H9 (cell line): ENCODE measurements around the gene ARMH1. TPM values are rescaled to one million over a fixed set of nuclear protein-coding genes. Genes with fewer than 3 reads are reported as not detected.

ENCODE experiments used
- DNase-seq: peaks from one replicate; pipeline ENCODE4 v3.0.0-alpha.2; 2017
- H2AFZ ChIP-seq: one replicate; pipeline ENCODE4 v1.6.1; 2013; ENCODE audit warnings: mild to moderate bottlenecking, low read length, control low read depth, moderate library complexity
- H2AK5ac ChIP-seq: 2 replicates; pipeline ENCODE4 v1.6.1; 2013; ENCODE audit warnings: low read length, control low read depth, mixed read lengths; ENCODE audit not compliant: insufficient read length
- H2BK120ac ChIP-seq: one replicate; pipeline ENCODE4 v1.6.1; 2013; ENCODE audit warnings: low read depth, mild to moderate bottlenecking, low read length, control low read depth, inconsistent platforms; ENCODE audit not compliant: poor library complexity, severe bottlenecking
- H2BK12ac ChIP-seq: 2 replicates; pipeline ENCODE4 v1.6.1; 2013; ENCODE audit warnings: low read length, control low read depth, mixed read lengths, low read depth; ENCODE audit not compliant: insufficient read length
- H2BK15ac ChIP-seq: 2 replicates; pipeline ENCODE4 v1.6.1; 2013; ENCODE audit warnings: low read depth, low read length, control low read depth
- H2BK20ac ChIP-seq: one replicate; pipeline ENCODE4 v1.6.1; 2013; ENCODE audit warnings: low read depth, mild to moderate bottlenecking, low read length, control low read depth, inconsistent platforms; ENCODE audit not compliant: poor library complexity, severe bottlenecking
- H2BK5ac ChIP-seq: 2 replicates; pipeline ENCODE4 v1.6.1; 2013; ENCODE audit warnings: low read length, control low read depth, mixed read lengths; ENCODE audit not compliant: insufficient read length
- H3K14ac ChIP-seq: 2 replicates; pipeline ENCODE4 v1.6.1; 2013; ENCODE audit warnings: low read length, control low read depth; ENCODE audit not compliant: insufficient read depth
- H3K18ac ChIP-seq: 2 replicates; pipeline ENCODE4 v1.6.1; 2013; ENCODE audit warnings: low read depth, mild to moderate bottlenecking, mixed read lengths, low read length, control low read depth; ENCODE audit not compliant: insufficient read length
- H3K23ac ChIP-seq: 2 replicates; pipeline ENCODE4 v1.6.1; 2013; ENCODE audit warnings: low read length, control low read depth, mixed read lengths, low read depth; ENCODE audit not compliant: insufficient read length
- H3K23me2 ChIP-seq: 2 replicates; pipeline ENCODE4 v1.6.1; 2013; ENCODE audit warnings: low read depth, mild to moderate bottlenecking, mixed read lengths, low read length, control low read depth; ENCODE audit not compliant: insufficient read length, poor library complexity, severe bottlenecking
- H3K27ac ChIP-seq: 2 replicates; pipeline ENCODE4 v1.5.1; 2013; ENCODE audit warnings: low read length, control low read depth, mixed read lengths, low read depth; ENCODE audit not compliant: insufficient read length
- H3K27me3 ChIP-seq: 2 replicates; pipeline ENCODE4 v1.6.1; 2013; ENCODE audit warnings: low read length, control low read depth, inconsistent platforms; ENCODE audit not compliant: insufficient read depth
- H3K4ac ChIP-seq: 2 replicates; pipeline ENCODE4 v1.6.1; 2013; ENCODE audit warnings: low read depth, mild to moderate bottlenecking, control low read depth, inconsistent platforms, low read length, moderate library complexity
- H3K4me1 ChIP-seq: 2 replicates; pipeline ENCODE4 v1.6.1; 2013; ENCODE audit warnings: low read length, control low read depth, inconsistent platforms; ENCODE audit not compliant: insufficient read depth
- H3K4me2 ChIP-seq: 2 replicates; pipeline ENCODE4 v1.6.1; 2013; ENCODE audit warnings: low read length, control low read depth, mixed read lengths; ENCODE audit not compliant: insufficient read length, insufficient read depth
- H3K56ac ChIP-seq: 2 replicates; pipeline ENCODE4 v1.6.1; 2013; ENCODE audit warnings: low read depth, mild to moderate bottlenecking, mixed read lengths, low read length, control low read depth; ENCODE audit not compliant: insufficient read length
- H3K79me1 ChIP-seq: 2 replicates; pipeline ENCODE4 v1.6.1; 2013; ENCODE audit warnings: low read depth, mild to moderate bottlenecking, moderate library complexity, low read length, control low read depth, inconsistent platforms; ENCODE audit not compliant: insufficient read depth, poor library complexity, severe bottlenecking
- H3K79me2 ChIP-seq: 2 replicates; pipeline ENCODE4 v1.6.1; 2013; ENCODE audit warnings: low read length, control low read depth, inconsistent platforms; ENCODE audit not compliant: insufficient read depth
- H3K9ac ChIP-seq: 2 replicates; pipeline ENCODE4 v1.6.1; 2013; ENCODE audit warnings: low read length, control low read depth, mixed read lengths; ENCODE audit not compliant: insufficient read length; ENCODE audit errors: extremely low read depth
- H3K9me3 ChIP-seq: one replicate; pipeline ENCODE4 v1.6.1; 2013; ENCODE audit warnings: low read depth, low read length, inconsistent platforms; ENCODE audit not compliant: control insufficient read depth
- H3T11ph ChIP-seq: one replicate; pipeline ENCODE4 v1.6.1; 2013; ENCODE audit warnings: mild to moderate bottlenecking, low read length, control low read depth, inconsistent platforms
- H4K20me1 ChIP-seq: one replicate; pipeline ENCODE4 v1.6.1; 2013; ENCODE audit not compliant: control insufficient read depth, insufficient read length, insufficient read depth
- H4K5ac ChIP-seq: 2 replicates; pipeline ENCODE4 v1.6.1; 2013; ENCODE audit warnings: low read depth, mild to moderate bottlenecking, mixed read lengths, low read length, control low read depth; ENCODE audit not compliant: insufficient read length
- H4K8ac ChIP-seq: replicated peaks from 2 replicates; pipeline ENCODE4 v1.6.1; 2013; ENCODE audit warnings: low read length, control low read depth, mixed read lengths, low read depth; ENCODE audit not compliant: insufficient read length
- H4K91ac ChIP-seq: 2 replicates; pipeline ENCODE4 v1.6.1; 2013; ENCODE audit warnings: low read depth, mild to moderate bottlenecking, moderate library complexity, mixed read lengths, low read length, control low read depth; ENCODE audit not compliant: insufficient read length
- H3K27ac Mint-ChIP-seq, 3 experiments: 2 replicates in 2 of 3; 3 replicates in 1 of 3; pipeline ENCODE4 v1.8.0; 2020 to 2021; ENCODE audit warnings: mixed read lengths in 3 of 3, mild to moderate bottlenecking in 1 of 3, moderate library complexity in 1 of 3
- H3K27me3 Mint-ChIP-seq: 2 replicates; pipeline ENCODE4 v1.8.0; 2021; ENCODE audit warnings: low read depth, mild to moderate bottlenecking, moderate library complexity, mixed read lengths
- H3K36me3 Mint-ChIP-seq, 3 experiments: 2 replicates in 2 of 3; 3 replicates in 1 of 3; pipeline ENCODE4 v1.8.0; 2020 to 2021; ENCODE audit warnings: low read depth in 3 of 3, mixed read lengths in 3 of 3; ENCODE audit not compliant: insufficient read depth in 1 of 3
- H3K4me1 Mint-ChIP-seq, 2 experiments: 2 replicates each; pipeline ENCODE4 v1.8.0; 2020; ENCODE audit warnings: mixed read lengths in 2 of 2
- H3K4me3 Mint-ChIP-seq, 2 experiments: 2 replicates in 1 of 2; 3 replicates in 1 of 2; pipeline ENCODE4 v1.8.0; 2020 to 2021; ENCODE audit warnings: mild to moderate bottlenecking in 2 of 2, mixed read lengths in 2 of 2, moderate library complexity in 1 of 2
- H3K9me3 Mint-ChIP-seq, 2 experiments: 2 replicates in 1 of 2; 3 replicates in 1 of 2; pipeline ENCODE4 v1.8.0; 2020; ENCODE audit warnings: mild to moderate bottlenecking in 2 of 2, mixed read lengths in 2 of 2, moderate library complexity in 1 of 2
- WGBS: extraction: QIAGEN DNeasy Blood & Tissue Kit; methylation state at CpG from one replicate; pipeline ENCODE4 v1.1.7; 2013; ENCODE audit warnings: missing lambda C conversion rate, low lambda C conversion rate, mixed read lengths; ENCODE audit not compliant: insufficient read length; ENCODE audit errors: extremely low coverage; 5-methylcytosine and 5-hydroxymethylcytosine counted together
- total RNA-seq: library from RNA; stranded (reverse); gene quantifications from 2 replicates; pipeline ENCODE4 v1.2.1, GENCODE V29; 2021
- TF ChIP-seq, protein P1 (sequence below): fragments of 200-600 bp; sonication (generic); conservative IDR thresholded peaks from 3 replicates; pipeline ENCODE4 v1.8.0; 2021; ENCODE audit warnings: antibody characterized with exemption, mild to moderate bottlenecking

ARMH1 gene
- total RNA-seq, 1 experiment from 2014 or later, result 1.0 TPM

DNA sequence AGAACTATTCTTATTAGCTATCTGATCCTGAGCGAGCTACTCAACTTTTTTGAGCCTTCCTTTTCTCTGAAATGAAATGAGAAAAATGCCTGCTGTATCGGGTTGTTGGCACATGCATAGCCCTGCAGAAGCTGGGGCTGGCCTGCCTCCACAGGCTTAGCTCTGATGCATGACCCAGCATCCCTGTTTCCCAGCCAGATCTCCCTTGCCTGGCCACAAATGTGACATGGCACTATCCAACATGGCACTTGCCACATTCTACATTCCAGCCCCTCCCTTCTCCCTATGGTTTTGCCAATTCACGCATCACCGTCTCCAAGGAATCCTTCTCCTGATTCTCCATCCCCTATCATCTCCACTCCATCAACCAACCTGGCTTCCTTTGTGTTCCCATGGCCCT is 42.6 kb downstream of the ARMH1 start:
- Mint-ChIP-seq H3K27ac (no peak overlapping the region), H3K36me3 (no peaks in the 10 kb centered on the region)

More for the DNA sequence above, 42.6 kb downstream of the ARMH1 start:
- Histone ChIP-seq H2AK5ac (no peak overlapping the region), H2BK5ac (no peak overlapping the region), H3K9ac (no peak overlapping the region), H2AFZ (no peak overlapping the region), H3K4me1 (no peaks in the 10 kb centered on the region), H3T11ph (no peak overlapping the region), H2BK20ac (no peak overlapping the region), H2BK15ac (no peak overlapping the region), H3K9me3 (no peaks in the 10 kb centered on the region), H3K23me2 (no peaks in the 10 kb centered on the region), H2BK120ac (no peak overlapping the region), H3K14ac (no peak overlapping the region), H3K79me1 (no peaks in the 10 kb centered on the region), H3K4me2 (no peak overlapping the region), H2BK12ac (no peak overlapping the region), H3K56ac (no peak overlapping the region), H4K91ac (no peak overlapping the region), H3K79me2 (no peaks in the 10 kb centered on the region), H4K5ac (no peak overlapping the region), H3K27ac (no peak overlapping the region), H3K18ac (no peak overlapping the region), H3K27me3 (no peaks in the 10 kb centered on the region), H4K20me1 (no peaks in the 10 kb centered on the region), H3K23ac (no peak overlapping the region), H4K8ac (no peak overlapping the region), H3K4ac (no peak overlapping the region)
- no peak for DNase-seq
- TF ChIP-seq, protein P1, sequence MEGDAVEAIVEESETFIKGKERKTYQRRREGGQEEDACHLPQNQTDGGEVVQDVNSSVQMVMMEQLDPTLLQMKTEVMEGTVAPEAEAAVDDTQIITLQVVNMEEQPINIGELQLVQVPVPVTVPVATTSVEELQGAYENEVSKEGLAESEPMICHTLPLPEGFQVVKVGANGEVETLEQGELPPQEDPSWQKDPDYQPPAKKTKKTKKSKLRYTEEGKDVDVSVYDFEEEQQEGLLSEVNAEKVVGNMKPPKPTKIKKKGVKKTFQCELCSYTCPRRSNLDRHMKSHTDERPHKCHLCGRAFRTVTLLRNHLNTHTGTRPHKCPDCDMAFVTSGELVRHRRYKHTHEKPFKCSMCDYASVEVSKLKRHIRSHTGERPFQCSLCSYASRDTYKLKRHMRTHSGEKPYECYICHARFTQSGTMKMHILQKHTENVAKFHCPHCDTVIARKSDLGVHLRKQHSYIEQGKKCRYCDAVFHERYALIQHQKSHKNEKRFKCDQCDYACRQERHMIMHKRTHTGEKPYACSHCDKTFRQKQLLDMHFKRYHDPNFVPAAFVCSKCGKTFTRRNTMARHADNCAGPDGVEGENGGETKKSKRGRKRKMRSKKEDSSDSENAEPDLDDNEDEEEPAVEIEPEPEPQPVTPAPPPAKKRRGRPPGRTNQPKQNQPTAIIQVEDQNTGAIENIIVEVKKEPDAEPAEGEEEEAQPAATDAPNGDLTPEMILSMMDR, result no peak
- Mint-ChIP-seq H3K4me1 (peaks cover 3 to 7% of the 10 kb centered on the region in 2 experiments; a peak in 3 of 4 replicates), H3K9me3 (no peaks in the 10 kb centered on the region), H3K27me3 (no peaks in the 10 kb centered on the region), H3K4me3 (no peak overlapping the region)
- WGBS, result no CpG with 5 or more reads among the region's 4 CpGs
